GM15510 (cell line): ENCODE data around the gene LCAT.

Experiments
- POLR2A ChIP-seq: IDR thresholded peaks from 3 replicates; pipeline ENCODE4 v1.6.1; 2011; ENCODE audit warnings: borderline replicate concordance; ENCODE audit not compliant: insufficient read length; ENCODE audit errors: extremely low read depth

The LCAT gene

DNA sequence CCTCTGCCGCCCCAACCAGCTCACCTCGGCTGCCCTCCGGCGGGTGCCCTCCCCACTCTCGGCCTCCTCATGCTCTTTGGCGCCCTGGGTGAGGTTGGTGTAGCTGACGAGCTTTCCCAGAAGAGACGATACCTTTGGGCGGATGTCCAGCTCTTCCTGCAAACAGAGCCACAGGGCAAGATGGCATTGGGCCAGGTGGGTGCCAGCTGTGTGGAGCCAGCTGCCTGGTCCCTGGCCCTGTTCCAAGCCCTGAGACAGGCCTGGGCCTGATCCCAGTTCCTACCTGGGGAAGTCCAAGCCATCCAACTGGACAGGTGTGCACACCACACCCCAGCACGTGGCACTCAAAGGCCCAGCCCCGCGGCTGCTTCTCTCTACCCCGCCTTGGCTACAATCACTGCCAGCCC is 17.6 kb upstream of the LCAT start:
- TF ChIP-seq POLR2A, result no peak

DNA sequence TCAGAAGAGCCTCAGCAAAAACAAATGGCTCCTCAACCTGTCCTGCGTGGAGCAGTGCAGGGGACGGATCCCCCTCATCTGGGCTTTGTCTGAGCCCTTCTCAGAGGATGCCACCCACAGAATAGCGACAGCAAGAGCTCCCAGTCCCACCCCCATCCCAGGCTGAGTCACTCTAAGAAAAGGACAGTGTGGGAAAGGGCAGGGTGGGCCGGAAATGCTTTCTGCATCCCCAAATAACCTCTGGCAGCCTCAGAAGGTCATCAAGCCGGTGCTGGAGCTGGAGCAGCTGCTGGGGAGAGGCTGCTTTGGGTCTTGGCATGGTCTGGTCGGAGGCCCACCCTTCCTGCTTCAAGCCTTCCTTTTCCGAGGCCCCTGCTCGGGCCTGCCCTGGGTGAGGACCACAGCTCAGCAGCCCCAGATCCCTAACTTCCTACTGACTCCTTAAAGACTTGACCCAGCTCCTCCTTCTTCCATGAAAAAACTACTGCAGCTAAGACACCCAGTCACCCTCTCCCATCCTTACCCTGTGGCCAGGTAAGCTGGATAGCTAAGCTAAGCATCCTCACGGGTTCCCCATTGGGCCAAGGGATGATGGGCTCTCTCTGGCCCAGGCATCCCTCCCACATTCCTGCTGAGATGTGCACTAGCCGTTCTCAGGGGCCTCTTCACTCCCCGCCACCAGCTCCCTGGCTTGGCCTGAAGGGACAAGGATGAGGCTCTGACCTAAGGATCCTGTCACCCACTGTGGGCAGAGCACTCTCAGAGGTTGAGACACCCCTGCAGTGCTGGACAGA is 15.8 kb upstream of the LCAT start:
- TF ChIP-seq POLR2A, result no peak

DNA sequence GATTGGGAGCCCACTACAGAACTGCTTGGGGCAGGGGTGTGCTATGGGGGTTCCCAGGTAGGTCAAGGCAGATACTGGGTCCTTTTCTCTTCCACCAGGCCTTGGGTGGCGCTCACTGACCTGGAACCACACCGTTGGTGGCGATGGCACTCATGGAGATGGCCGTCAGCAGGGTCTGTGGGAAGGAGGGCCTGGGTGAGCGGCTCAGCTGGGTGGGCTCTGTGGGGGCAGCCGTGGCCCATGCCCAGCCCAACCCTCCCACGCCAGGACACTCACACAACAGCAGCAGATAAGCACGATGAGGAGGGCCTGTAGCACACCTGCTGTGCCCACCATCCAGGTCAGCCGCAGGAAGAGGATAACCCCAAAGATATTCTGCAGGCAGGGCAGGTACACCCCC is 13.7 kb upstream of the LCAT start:
- TF ChIP-seq POLR2A, result no peak

DNA sequence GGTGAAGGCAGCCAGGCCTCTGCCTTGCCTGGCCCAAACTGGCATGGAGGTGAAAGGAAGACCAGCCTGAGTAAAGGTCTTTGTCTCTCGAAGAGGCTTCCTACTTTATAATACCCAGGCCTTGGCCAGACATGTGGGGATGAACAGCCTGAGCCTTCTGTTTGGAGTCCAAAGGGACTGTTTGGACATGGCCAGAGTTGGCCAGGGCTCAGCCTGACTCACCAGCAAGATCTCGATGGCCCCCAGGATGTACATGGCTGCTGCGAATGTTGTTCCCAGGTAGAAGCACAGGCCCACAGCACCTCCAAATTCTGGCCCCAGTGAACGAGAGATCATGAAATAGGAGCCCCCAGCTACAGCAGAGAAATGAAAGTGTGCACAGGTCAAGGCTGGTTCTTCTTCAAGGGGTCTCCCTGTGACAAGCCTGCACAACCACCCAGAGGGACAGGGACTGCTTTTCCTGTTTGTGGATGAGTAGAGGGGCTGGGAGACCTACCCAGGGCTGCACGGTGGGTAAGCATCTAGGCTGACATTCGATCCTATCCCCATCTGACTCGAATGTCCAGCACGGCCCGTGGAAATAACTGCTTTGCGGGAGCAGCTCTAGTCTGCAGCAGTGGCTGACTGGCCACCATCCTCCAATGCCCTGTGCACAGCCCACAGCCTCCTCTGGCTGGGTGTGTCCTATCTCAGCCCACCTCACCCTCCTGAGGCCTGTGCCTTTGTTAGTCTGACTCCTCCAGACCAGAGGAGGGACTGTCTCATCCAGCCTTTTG is 10.7 kb upstream of the LCAT start:
- no peak for TF ChIP-seq POLR2A

DNA sequence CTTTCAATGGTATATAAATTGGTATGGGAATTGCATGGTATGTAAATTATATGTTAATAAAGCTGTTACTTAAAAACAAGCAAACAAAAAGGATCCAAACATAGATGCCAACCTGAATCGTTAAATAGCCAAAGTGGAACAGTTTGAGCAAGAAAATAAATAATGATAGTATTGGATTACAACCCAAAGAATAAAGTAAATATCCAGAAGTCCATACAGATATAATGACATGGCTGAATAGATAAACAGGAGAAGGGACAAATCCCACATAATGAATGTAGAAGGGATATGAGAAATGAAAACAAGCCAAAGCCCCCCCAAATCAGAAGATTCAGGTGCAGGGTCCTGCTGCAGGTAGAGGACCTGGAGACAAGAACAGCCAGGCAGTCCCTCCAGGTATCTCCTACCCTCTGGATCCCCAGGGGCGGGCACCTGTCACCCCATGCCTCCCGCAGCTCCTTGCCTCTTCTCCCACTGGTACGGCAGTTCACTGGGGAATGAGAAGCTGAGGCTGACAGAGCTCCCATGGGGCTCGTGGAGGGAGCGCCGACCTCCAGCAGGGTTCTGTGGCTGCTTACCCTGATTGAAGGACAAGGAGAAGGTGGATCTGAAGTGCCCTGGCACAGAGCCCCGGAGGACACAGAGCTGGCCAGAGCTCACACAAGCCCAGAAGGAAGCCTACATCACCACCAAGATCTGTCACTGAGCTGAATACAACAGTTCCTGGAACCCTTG is 9.9 kb upstream of the LCAT start:
- TF ChIP-seq POLR2A, result no peak

DNA sequence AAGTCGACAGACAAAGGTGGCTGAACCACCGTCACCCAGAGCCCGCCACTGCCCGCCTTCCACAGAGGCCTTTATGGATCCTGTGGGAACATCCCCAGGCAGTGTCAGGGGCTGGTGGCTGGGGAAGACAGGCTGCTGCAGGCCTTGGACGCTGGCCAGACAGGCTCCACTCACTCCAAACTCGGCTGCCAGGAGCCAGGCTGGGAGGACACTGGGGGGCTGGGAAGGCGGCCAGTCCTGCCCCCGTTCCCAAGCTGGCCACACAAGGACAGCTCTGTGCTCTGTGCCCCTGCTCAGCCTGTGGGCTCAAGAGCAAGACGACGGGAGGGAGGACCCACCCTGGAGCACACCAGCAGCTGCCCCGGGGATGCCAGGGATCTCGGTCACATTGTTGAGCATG is 7.6 kb upstream of the LCAT start:
- no peak for TF ChIP-seq POLR2A

DNA sequence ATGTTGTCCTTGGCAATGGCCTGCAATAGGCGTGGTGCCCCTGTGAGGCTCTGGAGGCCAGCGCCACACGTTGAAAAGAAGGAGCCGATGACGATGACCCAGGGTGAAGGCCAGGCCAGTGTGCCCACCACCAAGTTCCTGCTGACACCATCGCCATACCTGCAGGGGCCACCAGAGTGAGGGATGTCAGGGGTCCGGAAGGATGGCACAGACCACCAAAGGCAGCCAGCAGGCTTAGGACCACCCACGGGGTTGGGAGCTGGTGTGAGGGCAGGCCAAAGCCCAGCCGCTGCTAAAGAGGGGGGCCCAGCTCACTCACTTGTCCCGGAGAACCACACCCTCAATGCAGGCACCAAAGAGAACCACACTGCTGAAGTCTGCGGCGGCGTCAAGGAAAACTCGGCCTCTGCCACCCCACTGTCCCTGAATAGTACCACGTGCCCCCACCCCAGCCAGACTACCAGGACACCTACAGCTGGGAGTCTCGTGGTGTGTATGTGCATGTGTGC is 6.5 kb upstream of the LCAT start:
- no peak for TF ChIP-seq POLR2A

DNA sequence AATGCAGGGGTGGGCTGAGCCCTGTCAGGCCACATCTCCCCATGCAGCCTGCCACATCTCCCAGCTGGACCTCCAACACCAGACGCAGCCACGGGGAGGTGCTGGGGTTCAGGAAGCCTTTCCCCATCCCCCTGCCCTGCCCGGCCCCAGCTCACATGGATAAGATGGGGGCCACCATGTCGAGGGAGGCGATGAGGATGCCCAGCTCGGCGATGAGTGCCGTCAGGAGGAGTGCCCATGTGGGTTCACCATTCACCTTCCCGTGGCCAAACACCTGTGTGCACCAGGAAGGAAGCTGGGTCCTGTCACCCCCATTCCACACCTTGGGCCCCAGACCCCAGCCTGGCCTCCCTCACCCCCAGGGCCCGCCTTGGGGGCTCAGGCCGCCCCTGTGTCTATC is 5.7 kb upstream of the LCAT start:
- TF ChIP-seq POLR2A, result no peak

DNA sequence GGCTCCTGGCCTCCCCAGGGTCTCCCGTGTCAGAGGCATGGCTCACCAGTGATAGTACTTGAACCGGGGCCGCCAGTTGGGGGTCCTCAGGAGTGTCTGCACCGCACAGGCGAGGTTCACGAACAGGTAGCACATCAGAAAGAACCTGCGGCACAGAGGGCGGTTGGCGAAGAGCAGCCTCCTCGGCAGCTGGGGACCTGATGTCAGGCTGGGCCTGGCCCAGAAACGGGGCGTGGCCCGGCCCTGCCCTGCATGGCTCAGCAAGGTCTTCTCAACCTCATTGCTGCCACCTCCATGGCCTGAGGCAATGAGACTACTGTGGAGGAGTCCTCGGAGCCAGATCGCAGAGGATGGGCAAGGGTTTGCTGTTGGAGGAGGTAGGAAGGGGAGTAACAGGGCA is 4.1 kb upstream of the LCAT start:
- no peak for TF ChIP-seq POLR2A

DNA sequence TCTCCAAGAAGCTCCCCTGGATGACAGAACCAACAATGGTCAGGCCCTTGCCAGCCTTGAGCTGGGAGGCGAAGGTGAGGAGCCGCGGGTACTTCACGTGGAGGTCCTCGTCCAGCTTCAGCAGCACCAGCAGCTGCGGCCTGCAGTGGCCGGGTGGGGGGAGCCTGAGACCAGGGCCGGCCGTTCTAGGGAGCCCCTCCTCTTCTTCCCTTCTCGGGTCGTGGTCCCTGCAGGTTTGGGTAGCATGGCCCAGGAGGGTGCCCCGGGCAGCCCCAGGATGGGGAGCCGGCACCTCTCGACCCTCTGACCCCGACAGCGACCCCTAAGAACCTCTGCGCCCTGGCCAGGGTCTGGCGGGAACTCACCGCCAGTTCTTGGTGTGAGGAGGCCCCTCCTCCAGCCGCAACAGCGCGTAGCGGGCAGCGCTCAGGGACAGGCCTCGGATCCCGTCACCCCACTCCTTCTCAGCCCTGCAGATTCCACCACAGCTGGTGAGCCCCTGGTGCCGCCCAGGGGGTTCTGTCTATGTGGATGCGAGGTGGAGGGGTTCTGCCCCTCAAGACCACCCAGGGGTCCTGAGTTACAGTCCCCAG is 3.1 kb upstream of the LCAT start:
- no peak for TF ChIP-seq POLR2A

DNA sequence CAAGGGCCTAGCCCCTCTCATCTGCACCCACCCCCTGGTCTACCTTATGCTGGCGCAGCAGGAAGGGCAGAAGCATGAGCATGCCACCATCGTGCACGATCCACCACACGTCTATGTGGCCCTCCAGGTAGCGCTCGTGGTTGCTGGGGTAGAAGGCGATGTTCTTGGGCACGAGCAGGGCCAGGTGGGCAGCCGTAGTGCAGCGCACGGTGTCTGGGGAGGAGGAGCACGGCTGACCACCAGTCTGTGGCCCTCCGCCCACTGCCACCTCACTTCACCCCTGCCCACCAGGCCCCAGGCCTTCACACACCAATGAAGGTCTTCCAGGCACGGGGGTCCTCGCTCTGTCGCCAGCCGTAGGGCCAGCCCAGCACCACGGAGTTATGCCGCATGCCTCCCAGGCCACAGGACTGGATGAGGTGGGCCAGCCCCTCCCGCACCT is 2.2 kb upstream of the LCAT start:
- TF ChIP-seq POLR2A, result no peak

DNA sequence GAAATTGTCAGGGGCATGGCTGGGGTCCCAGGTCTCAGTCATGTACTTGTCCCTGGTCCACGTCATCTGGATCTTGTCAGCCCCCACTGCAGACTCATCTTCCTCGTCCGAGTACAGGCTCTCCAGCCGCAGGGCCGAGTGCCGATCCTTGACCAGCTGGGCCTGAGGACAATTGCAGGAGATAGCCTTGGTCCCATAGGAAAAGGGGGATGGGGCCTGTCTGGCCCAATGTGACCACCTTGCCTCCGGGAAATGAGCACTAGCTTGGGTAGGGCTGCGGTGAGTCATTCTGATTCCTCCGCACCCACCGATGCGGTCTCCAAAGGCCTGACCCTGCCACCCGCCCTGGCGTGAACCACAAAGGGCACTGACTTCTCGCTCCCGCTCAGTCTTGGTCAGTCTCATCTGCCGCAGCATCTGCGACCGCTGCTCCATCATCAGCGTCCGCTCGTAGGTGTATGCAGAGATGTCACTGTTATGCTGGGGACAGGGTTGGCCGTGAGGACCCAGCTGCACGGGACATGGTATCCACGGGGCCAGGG is 1.5 kb upstream of the LCAT start:
- no peak for TF ChIP-seq POLR2A

DNA sequence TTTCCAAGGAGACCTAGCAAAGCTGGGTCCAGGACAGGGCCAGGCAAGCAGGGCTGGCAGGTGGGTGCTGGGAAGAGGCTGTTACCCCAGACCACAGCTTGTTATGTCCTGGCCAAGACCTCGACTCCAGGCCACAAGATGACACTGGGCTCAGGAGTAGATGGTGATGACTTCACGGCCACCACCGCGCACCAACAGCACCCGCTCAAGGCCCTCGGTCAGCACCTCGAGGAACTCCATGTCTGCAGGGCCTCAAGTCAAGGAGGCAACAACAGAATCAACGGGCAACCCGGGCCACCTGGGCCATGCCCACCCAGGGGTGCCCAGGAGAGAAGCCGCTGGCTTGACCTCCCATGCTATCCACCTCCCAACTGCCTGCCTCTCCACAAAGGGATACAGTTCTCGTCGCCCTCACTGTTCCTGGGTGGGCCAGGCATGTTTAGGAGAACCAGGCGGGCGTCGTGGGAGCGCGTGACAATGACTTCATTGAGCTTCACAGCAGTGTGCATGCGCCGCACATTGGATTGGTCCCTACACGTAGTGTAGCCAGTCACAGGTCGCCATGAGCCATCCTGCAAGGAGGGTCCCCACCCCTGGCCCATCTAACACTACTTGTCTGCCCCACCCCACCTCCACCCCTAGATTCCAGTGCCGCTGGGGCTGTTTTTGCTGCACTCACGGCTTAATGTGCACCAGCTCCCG is 921 bp upstream of the LCAT start:
- no peak for TF ChIP-seq POLR2A

DNA sequence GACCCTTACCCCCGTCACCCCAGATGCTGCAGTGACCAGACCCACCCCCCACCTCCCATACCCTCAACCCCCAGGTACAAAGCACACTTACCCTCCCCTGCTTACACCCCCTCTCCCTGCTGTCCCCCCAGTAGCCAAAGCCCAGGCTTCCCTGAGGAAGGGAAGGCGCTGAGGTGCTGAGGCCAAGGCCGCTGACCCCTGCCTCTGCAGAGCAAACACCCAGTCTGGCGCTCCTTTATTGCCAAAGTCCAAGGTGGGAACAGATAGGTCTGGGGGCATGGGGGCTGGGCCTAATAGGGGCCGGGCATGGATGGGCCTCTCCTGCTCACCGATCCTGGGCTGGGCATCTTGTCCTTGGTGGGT is 683 bp downstream of the LCAT start:
- no peak for TF ChIP-seq POLR2A
